ENCODE results near the gene SLX9. TPM values are rescaled to one million over a fixed set of nuclear protein-coding genes. Genes with fewer than 3 reads are reported as not detected.

Gene SLX9
- polyA plus RNA-seq, 1 donor from 2014 or later, result 15.4 TPM

DNA sequence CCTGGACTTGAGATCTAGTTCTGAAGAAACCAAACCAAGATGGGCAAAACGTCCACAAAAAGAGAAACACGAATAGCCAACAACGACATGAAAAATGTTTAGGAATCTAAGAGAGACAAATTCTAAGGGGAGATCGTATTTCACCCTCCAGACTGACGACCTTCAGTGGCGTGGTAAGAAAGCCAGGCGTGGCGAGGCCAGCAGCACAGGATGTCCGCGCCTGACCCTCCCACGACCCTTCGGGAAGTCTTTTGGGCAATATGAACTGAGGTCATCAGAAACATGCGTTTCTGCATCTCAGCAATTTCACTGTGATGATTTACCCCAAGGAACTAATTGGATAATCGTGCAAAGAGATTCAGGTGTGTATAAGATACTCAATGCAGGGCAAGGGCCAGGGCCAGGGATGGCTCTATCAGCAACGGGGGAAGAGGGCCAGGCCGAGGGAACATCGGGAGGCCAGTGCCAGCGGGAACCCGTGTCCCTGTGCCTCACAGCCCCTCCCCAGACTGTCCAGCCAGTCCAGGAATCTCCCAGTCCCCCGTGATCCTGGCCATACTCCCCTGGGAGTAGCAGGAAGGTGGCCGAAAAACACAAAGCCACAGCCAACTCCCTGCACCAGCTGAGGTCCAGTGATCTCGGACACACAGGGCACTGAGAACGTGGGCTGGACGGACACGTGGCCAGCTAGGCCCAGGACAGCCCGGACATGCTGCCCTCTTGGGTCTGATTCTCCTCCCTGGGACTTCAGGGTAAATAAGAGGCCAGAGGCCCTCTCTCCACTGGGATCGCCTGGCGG is 81.0 kb downstream of the SLX9 start:
- peaks cover 13% of the 10 kb centered on the region for H3K27me3 ChIP-seq (ENCODE audit: insufficient read depth, low read depth, low read length)
- no peak overlapping the region for H3K27ac ChIP-seq (ENCODE audit: low read length)
- H3K4me3 ChIP-seq (ENCODE audit: low read length), result no peak overlapping the region
- H3K9ac ChIP-seq (ENCODE audit: low read length), result no peak overlapping the region
- H4K20me1 ChIP-seq (ENCODE audit: insufficient read depth), result no peaks in the 10 kb centered on the region
- H3K9me2 ChIP-seq (ENCODE audit: insufficient read depth, low read length), result no peaks in the 10 kb centered on the region
- H3K79me2 ChIP-seq (replicated peaks; ENCODE audit: insufficient read depth, low read length), result no peaks in the 10 kb centered on the region
- no peaks in the 10 kb centered on the region for H3K36me3 ChIP-seq (ENCODE audit: insufficient read depth, low read length)
- H3F3A ChIP-seq (ENCODE audit: insufficient read depth, low read length, poor library complexity, severe bottlenecking), result no peaks in the 10 kb centered on the region
- H2AFZ ChIP-seq (ENCODE audit: low read depth, low read length), result no peak overlapping the region
- TF ChIP-seq TAF1 (IDR thresholded peaks at IDR 0.05; ENCODE audit: low read depth) (no peak), SMC3 (conservative IDR thresholded peaks at IDR 0.05; ENCODE audit: poor library complexity) (no peak), RAD21 (conservative IDR thresholded peaks at IDR 0.05) (no peak), MXI1 (conservative IDR thresholded peaks at IDR 0.05; ENCODE audit: poor library complexity, severe bottlenecking) (no peak), EZH2 (IDR thresholded peaks at IDR 0.05; ENCODE audit: borderline replicate concordance, insufficient read depth, low read length, poor library complexity, severe bottlenecking) (no peak), REST (IDR thresholded peaks at IDR 0.05; ENCODE audit: borderline replicate concordance) (no peak), POLR2AphosphoS5 (IDR thresholded peaks at IDR 0.05) (no peak), EP300 (conservative IDR thresholded peaks at IDR 0.05; ENCODE audit: poor library complexity, severe bottlenecking) (no peak)
- TF ChIP-seq, protein P1, sequence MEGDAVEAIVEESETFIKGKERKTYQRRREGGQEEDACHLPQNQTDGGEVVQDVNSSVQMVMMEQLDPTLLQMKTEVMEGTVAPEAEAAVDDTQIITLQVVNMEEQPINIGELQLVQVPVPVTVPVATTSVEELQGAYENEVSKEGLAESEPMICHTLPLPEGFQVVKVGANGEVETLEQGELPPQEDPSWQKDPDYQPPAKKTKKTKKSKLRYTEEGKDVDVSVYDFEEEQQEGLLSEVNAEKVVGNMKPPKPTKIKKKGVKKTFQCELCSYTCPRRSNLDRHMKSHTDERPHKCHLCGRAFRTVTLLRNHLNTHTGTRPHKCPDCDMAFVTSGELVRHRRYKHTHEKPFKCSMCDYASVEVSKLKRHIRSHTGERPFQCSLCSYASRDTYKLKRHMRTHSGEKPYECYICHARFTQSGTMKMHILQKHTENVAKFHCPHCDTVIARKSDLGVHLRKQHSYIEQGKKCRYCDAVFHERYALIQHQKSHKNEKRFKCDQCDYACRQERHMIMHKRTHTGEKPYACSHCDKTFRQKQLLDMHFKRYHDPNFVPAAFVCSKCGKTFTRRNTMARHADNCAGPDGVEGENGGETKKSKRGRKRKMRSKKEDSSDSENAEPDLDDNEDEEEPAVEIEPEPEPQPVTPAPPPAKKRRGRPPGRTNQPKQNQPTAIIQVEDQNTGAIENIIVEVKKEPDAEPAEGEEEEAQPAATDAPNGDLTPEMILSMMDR (IDR thresholded peaks at IDR 0.05; ENCODE audit: poor library complexity, severe bottlenecking), result no peak
- no peak overlapping the region for H3K4me2 ChIP-seq (ENCODE audit: low read length)
- H3K9me3 ChIP-seq (ENCODE audit: low read length), result no peaks in the 10 kb centered on the region

- Histone ChIP-seq H3K79me2 (replicated peaks; ENCODE audit: insufficient read depth, low read length) (no peaks in the 10 kb centered on the region), H3K27ac (ENCODE audit: low read length) (no peak overlapping the region), H3K36me3 (ENCODE audit: insufficient read depth, low read length) (no peaks in the 10 kb centered on the region), H3K9ac (ENCODE audit: low read length) (no peak overlapping the region), H3K4me2 (ENCODE audit: low read length) (no peak overlapping the region), H3K27me3 (ENCODE audit: insufficient read depth, low read depth, low read length) (peaks cover 13% of the 10 kb centered on the region), H3K9me3 (ENCODE audit: low read length) (no peaks in the 10 kb centered on the region), H3K4me3 (ENCODE audit: low read length) (no peak overlapping the region), H4K20me1 (ENCODE audit: insufficient read depth) (no peaks in the 10 kb centered on the region), H3F3A (ENCODE audit: insufficient read depth, low read length, poor library complexity, severe bottlenecking) (no peaks in the 10 kb centered on the region), H2AFZ (ENCODE audit: low read depth, low read length) (no peak overlapping the region), H3K9me2 (ENCODE audit: insufficient read depth, low read length) (no peaks in the 10 kb centered on the region)
- TF ChIP-seq REST (IDR thresholded peaks at IDR 0.05; ENCODE audit: borderline replicate concordance) (no peak), MXI1 (conservative IDR thresholded peaks at IDR 0.05; ENCODE audit: poor library complexity, severe bottlenecking) (no peak), POLR2AphosphoS5 (IDR thresholded peaks at IDR 0.05) (no peak)
These were observed 81.9 kb downstream of the SLX9 start for GRCh38 chr21:45021428-45022347.
